OCI-M1 (cell line): ENCODE results near the gene PSMD4.
A peak's percentile ranks its signal among the peaks of the same experiment; 100 is the strongest.

Experiments
- DNase-seq: peaks from one replicate; lab custom pipeline; 2025; lab: John Stamatoyannopoulos, UW

Gene PSMD4

GRCh38 chr1:151294742-151295462, 40.4 kb downstream of the PSMD4 start:
- no peak for DNase-seq

- no peak for DNase-seq
Observed at GRCh38 chr1:151309811-151310323, 55.3 kb downstream of the PSMD4 start.

- DNase-seq: no peak
Observed at GRCh38 chr1:151311011-151311410, 56.5 kb downstream of the PSMD4 start.

DNA sequence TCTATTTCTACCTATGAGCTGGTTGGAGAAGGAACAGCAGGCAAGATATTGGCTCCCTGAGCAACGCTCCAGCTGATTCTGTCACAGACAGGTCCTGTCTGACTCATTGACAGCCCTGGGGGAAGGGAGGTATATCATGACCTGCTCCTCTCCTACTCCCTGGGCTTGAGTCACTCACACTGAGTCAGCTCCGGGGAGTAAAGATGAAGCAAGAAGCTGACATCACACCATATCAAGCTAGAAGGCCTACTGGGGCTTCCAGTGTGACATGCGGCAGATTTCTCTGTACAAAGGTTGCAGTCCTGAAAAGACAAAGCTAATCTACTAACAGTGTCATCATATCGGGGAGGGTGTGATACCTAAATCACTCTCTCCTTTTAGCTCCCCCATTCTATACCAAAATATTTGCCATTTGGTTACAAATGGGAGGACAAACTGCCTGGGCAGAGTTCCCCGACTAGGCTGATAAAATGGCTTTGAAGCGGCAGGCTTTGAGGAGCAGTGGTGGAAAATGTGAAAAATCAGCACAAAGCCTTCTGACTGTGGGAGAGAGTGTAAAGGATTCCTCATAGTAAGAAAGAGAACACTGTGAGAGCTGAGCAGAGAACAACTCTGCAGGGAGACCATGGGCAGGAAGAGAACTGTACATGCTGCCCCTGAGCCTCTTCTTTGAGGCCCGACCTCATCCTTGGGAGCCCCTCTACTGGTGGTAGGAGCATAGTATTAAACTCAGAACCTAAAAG, 57.2 kb downstream of the PSMD4 start:
- DNase-seq: peak; percentile 97

DNA sequence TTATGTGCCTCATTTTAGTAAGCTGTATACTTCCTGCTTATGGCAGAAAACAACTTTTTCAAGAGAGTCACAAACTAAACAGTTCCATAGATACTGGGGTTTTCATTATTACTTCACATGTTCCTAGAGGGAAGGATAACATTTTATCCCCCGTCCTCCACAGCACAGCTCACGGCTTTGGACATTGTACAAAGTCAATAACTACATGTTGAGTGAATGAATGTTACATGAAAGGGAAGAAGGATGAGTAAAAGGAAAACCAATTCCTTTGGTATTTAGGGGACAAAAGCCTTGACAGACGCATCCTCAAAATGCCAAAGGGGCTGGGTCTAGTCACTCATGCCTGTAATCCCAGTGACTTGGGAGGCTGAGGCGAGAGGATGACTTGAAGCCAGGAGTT, 57.9 kb downstream of the PSMD4 start:
- no peak for DNase-seq

- DNase-seq: no peak
Observed at GRCh38 chr1:151312826-151313225, 58.3 kb downstream of the PSMD4 start.

DNA sequence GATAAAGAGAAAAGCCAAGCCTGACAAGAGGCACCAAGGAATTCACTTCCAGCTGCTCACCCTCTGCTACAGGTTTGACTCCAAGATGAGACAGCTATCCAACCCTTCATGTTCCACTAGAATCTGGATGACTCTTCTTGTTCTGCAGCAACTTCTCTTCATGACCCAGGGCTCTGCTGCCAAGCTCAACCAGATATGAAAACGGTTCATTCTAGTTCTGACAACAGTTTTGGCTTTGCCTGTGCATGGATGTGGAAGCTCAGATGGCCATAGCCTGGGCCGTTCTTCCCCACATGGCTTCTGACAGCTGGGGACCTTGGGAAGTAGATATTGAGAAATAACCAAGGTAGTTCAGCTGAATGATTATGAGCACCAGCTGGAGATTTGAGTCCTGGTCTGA, 59.0 kb downstream of the PSMD4 start:
- DNase-seq: no peak

GRCh38 chr1:151314137-151314875, 59.8 kb downstream of the PSMD4 start:
- DNase-seq: no peak

- DNase-seq: no peak
Observed at GRCh38 chr1:151315565-151316235, 61.2 kb downstream of the PSMD4 start.
